ENCODE results near the gene TDRD12. TPM values are rescaled to one million over a fixed set of nuclear protein-coding genes. Genes with fewer than 3 reads are reported as not detected.

Gene TDRD12
- total and polyA plus RNA-seq, 12 donors, result 0.06 to 0.47 (median 0.12) TPM; not detected in 6

DNA sequence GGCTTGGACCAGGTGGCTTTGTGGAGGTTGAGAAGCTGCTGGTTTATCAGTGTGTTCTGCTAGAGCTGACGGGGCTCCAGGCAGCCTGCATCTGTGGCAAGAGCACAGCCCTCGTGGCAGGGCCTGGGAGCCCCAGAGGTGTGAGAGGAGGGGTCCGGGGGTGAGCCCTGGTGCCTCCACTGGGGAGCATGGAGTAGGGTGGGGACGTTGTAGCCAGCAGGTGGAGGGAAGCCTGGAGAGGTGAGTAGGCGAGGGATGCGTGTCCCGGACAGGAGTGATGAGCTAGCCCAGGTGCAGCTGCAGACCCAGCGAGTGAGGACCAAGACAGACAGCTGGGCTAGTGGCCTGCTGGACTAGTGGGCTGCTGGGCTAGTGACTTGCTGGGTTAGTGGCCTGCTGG is 99.0 kb downstream of the TDRD12 start:
- Histone ChIP-seq H3K4me1 (no peaks in the 10 kb centered on the region), H3K27ac (no peak overlapping the region), H3K36me3 (no peaks in the 10 kb centered on the region), H3K4me3 (no peak overlapping the region), H3K27me3 (peaks cover 0 to 41% (median 22%) of the 10 kb centered on the region in 7 donors), H3K9me3 (no peaks in the 10 kb centered on the region)
- DNase-seq (no peak), ATAC-seq (no peak)
- intact Hi-C loops (cut with DNase I), result no loop called here
- TF ChIP-seq, protein P1, sequence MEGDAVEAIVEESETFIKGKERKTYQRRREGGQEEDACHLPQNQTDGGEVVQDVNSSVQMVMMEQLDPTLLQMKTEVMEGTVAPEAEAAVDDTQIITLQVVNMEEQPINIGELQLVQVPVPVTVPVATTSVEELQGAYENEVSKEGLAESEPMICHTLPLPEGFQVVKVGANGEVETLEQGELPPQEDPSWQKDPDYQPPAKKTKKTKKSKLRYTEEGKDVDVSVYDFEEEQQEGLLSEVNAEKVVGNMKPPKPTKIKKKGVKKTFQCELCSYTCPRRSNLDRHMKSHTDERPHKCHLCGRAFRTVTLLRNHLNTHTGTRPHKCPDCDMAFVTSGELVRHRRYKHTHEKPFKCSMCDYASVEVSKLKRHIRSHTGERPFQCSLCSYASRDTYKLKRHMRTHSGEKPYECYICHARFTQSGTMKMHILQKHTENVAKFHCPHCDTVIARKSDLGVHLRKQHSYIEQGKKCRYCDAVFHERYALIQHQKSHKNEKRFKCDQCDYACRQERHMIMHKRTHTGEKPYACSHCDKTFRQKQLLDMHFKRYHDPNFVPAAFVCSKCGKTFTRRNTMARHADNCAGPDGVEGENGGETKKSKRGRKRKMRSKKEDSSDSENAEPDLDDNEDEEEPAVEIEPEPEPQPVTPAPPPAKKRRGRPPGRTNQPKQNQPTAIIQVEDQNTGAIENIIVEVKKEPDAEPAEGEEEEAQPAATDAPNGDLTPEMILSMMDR (IDR thresholded peaks at IDR 0.05), result no peak
- 81 to 87% methylated on average over 8 of the region's 8 CpGs for WGBS, 2 donors

- WGBS, 2 donors, result 59 to 62% methylated on average over 17 of the region's 17 CpGs
- intact Hi-C loops (cut with DNase I), result no loop called here
- Histone ChIP-seq H3K9me3 (no peaks in the 10 kb centered on the region), H3K4me1 (no peaks in the 10 kb centered on the region), H3K36me3 (no peaks in the 10 kb centered on the region), H3K4me3 (no peak overlapping the region), H3K27me3 (peaks cover 0 to 47% (median 28%) of the 10 kb centered on the region in 7 donors), H3K27ac (no peak overlapping the region)
- DNase-seq (no peak), ATAC-seq (no peak)
- TF ChIP-seq, protein P1 (IDR thresholded peaks at IDR 0.05), result no peak
Measured at GRCh38 chr19:32819419-32820400, 100.1 kb downstream of the TDRD12 start.

- WGBS, 2 donors, result 73 to 76% methylated on average over 14 of the region's 14 CpGs
- Histone ChIP-seq H3K27me3 (peaks cover 0 to 49% (median 25%) of the 10 kb centered on the region in 7 donors), H3K4me1 (no peaks in the 10 kb centered on the region), H3K36me3 (no peaks in the 10 kb centered on the region), H3K27ac (no peak overlapping the region), H3K9me3 (no peaks in the 10 kb centered on the region), H3K4me3 (no peak overlapping the region)
- TF ChIP-seq, protein P1 (IDR thresholded peaks at IDR 0.05), result no peak
- intact Hi-C loops (cut with DNase I), result no loop called here
- no peak for ATAC-seq
- DNase-seq, result no peak
Measured at GRCh38 chr19:32822916-32823746, 103.6 kb downstream of the TDRD12 start.

GRCh38 chr19:32823747-32824102 is 104.2 kb downstream of the TDRD12 start:
- DNase-seq, result no peak
- Histone ChIP-seq H3K4me3 (no peak overlapping the region), H3K27ac (no peak overlapping the region), H3K27me3 (peaks cover 0 to 49% (median 25%) of the 10 kb centered on the region in 7 donors), H3K36me3 (no peaks in the 10 kb centered on the region), H3K4me1 (no peaks in the 10 kb centered on the region), H3K9me3 (no peaks in the 10 kb centered on the region)
- WGBS, 2 donors, result 84 to 86% methylated on average over 7 of the region's 7 CpGs
- intact Hi-C loops (cut with DNase I), result no loop called here
- no peak for ATAC-seq
- TF ChIP-seq, protein P1 (IDR thresholded peaks at IDR 0.05), result no peak

Data from heart right ventricle (tissue), 16 donors.